HEK293 (cell line): ENCODE measurements around the gene ATOH8.

Experiments
- CTCF ChIA-PET: fragments of 350-600 bp; formaldehyde crosslinking; extraction: SDS; loops from one replicate; lab custom pipeline; 2021; ENCODE audit warnings: antibody characterized with exemption; lab: Yijun Ruan, JAX
- POLR2A ChIA-PET: fragments of 300-600 bp; formaldehyde crosslinking; extraction: SDS; loops from one replicate; lab custom pipeline; 2020; ENCODE audit warnings: antibody characterized with exemption, inconsistent platforms; lab: Yijun Ruan, JAX
- H3K27ac ChIP-seq: fragments of 200-500 bp; sonication (Bioruptor generic); 2 replicates; pipeline ENCODE4 v1.5.1; 2014; ENCODE audit warnings: low read depth, low read length, control low read depth, inconsistent platforms; ENCODE audit errors: extremely low read depth
- H3K36me3 ChIP-seq, 2 experiments: fragments of 200-500 bp in 1 of 2; sonication (Bioruptor generic) in 1 of 2; 1 replicate in 1 of 2; 2 replicates in 1 of 2; pipeline ENCODE4 v1.5.1; 2014 to 2017; ENCODE audit warnings: inconsistent platforms in 2 of 2, low read length in 2 of 2; ENCODE audit not compliant: control insufficient read depth in 2 of 2, insufficient read depth in 1 of 2
- H3K4me1 ChIP-seq: fragments of 200-500 bp; sonication (Bioruptor generic); 2 replicates; pipeline ENCODE4 v1.5.1; 2014; ENCODE audit warnings: mild to moderate bottlenecking, low read length, inconsistent platforms; ENCODE audit not compliant: control insufficient read depth, insufficient read depth
- H3K4me3 ChIP-seq: 2 replicates; pipeline ENCODE4 v1.5.1; 2011; ENCODE audit warnings: low read depth, mild to moderate bottlenecking, control low read depth, low read length, moderate library complexity
- H3K9me3 ChIP-seq: fragments of 200-500 bp; sonication (Bioruptor generic); 2 replicates; pipeline ENCODE4 v1.5.1; 2014; ENCODE audit warnings: low read depth, low read length, inconsistent platforms; ENCODE audit not compliant: control insufficient read depth, insufficient read depth
- BCL6B ChIP-seq: fragments of 450-650 bp; formaldehyde crosslinking; IDR thresholded peaks from 2 replicates; pipeline ENCODE4 v1.5.1; 2017; ENCODE audit warnings: missing biosample characterization, missing genetic modification characterization
- GLIS1 ChIP-seq: fragments of 450-650 bp; formaldehyde crosslinking; IDR thresholded peaks from 2 replicates; pipeline ENCODE4 v1.5.1; 2016; ENCODE audit warnings: missing biosample characterization, missing genetic modification characterization
- MEIS1 ChIP-seq: sonication (generic); formaldehyde crosslinking; IDR thresholded peaks from 2 replicates; pipeline ENCODE4 v1.8.1; 2022; ENCODE audit warnings: missing genetic modification reagents, mild to moderate bottlenecking, borderline replicate concordance
- PBX3 ChIP-seq: sonication (generic); formaldehyde crosslinking; IDR thresholded peaks from 2 replicates; pipeline ENCODE4 v1.8.1; 2022; ENCODE audit warnings: mild to moderate bottlenecking, moderate library complexity, missing genetic modification reagents
- PRDM10 ChIP-seq: fragments of 450-650 bp; formaldehyde crosslinking; IDR thresholded peaks from 2 replicates; pipeline ENCODE4 v1.5.1; 2016; ENCODE audit warnings: missing biosample characterization, missing genetic modification characterization
- RBAK ChIP-seq: fragments of 450-650 bp; formaldehyde crosslinking; IDR thresholded peaks from 2 replicates; pipeline ENCODE4 v1.5.1; 2016; ENCODE audit warnings: missing biosample characterization, missing genetic modification characterization
- SALL2 ChIP-seq: fragments of 450-650 bp; formaldehyde crosslinking; IDR thresholded peaks from 2 replicates; pipeline ENCODE4 v1.5.0; 2017; ENCODE audit warnings: missing biosample characterization, mild to moderate bottlenecking, missing genetic modification characterization, borderline replicate concordance
- SCRT1 ChIP-seq: fragments of 450-650 bp; formaldehyde crosslinking; IDR thresholded peaks from 2 replicates; pipeline ENCODE4 v1.5.1; 2016; ENCODE audit warnings: missing biosample characterization, missing genetic modification characterization, borderline replicate concordance
- SP3 ChIP-seq: fragments of 450-650 bp; formaldehyde crosslinking; IDR thresholded peaks from 2 replicates; pipeline ENCODE4 v1.5.1; 2016; ENCODE audit warnings: missing biosample characterization, missing genetic modification characterization
- ZBTB1 ChIP-seq: fragments of 450-650 bp; formaldehyde crosslinking; IDR thresholded peaks from 2 replicates; pipeline ENCODE4 v1.5.1; 2016; ENCODE audit warnings: missing biosample characterization, missing genetic modification characterization
- ZBTB7A ChIP-seq: fragments of 450-650 bp; formaldehyde crosslinking; IDR thresholded peaks from 2 replicates; pipeline ENCODE4 v1.5.1; 2016; ENCODE audit warnings: low read depth, missing biosample characterization, missing genetic modification characterization
- ZFP3 ChIP-seq: fragments of 450-650 bp; formaldehyde crosslinking; IDR thresholded peaks from 2 replicates; pipeline ENCODE4 v1.5.1; 2016; ENCODE audit warnings: low read depth, missing biosample characterization, missing genetic modification characterization
- ZNF146 ChIP-seq: fragments of 450-650 bp; formaldehyde crosslinking; IDR thresholded peaks from 2 replicates; pipeline ENCODE4 v1.5.1; 2016; ENCODE audit warnings: missing biosample characterization, missing genetic modification characterization
- ZNF248 ChIP-seq: fragments of 450-650 bp; formaldehyde crosslinking; IDR thresholded peaks from 2 replicates; pipeline ENCODE4 v1.5.1; 2017; ENCODE audit warnings: missing biosample characterization, missing genetic modification characterization
- ZNF26 ChIP-seq: fragments of 450-650 bp; formaldehyde crosslinking; IDR thresholded peaks from 2 replicates; pipeline ENCODE4 v1.5.1; 2016; ENCODE audit warnings: missing biosample characterization, missing genetic modification characterization
- ZNF362 ChIP-seq: fragments of 450-650 bp; formaldehyde crosslinking; IDR thresholded peaks from 2 replicates; pipeline ENCODE4 v1.5.1; 2016; ENCODE audit warnings: missing biosample characterization, missing genetic modification characterization
- ZNF433 ChIP-seq: fragments of 450-650 bp; formaldehyde crosslinking; IDR thresholded peaks from 2 replicates; pipeline ENCODE4 v1.5.1; 2016; ENCODE audit warnings: missing biosample characterization, missing genetic modification characterization, low read depth
- ZNF521 ChIP-seq: fragments of 450-650 bp; formaldehyde crosslinking; IDR thresholded peaks from 2 replicates; pipeline ENCODE4 v1.5.1; 2017; ENCODE audit warnings: missing biosample characterization, mild to moderate bottlenecking, missing genetic modification characterization
- ZNF549 ChIP-seq: fragments of 450-650 bp; IDR thresholded peaks from 2 replicates; pipeline ENCODE4 v1.5.1; 2018; ENCODE audit warnings: missing biosample characterization, missing genetic modification characterization, mild to moderate bottlenecking, inconsistent platforms, moderate library complexity
- ZNF704 ChIP-seq: fragments of 450-650 bp; formaldehyde crosslinking; IDR thresholded peaks from 2 replicates; pipeline ENCODE4 v1.5.1; 2016; ENCODE audit warnings: missing biosample characterization, missing genetic modification characterization
- ZNF768 ChIP-seq: fragments of 450-650 bp; formaldehyde crosslinking; IDR thresholded peaks from 2 replicates; pipeline ENCODE4 v1.5.1; 2018; ENCODE audit warnings: missing biosample characterization, mild to moderate bottlenecking, missing genetic modification characterization
- ZSCAN23 ChIP-seq: fragments of 450-650 bp; formaldehyde crosslinking; IDR thresholded peaks from 2 replicates; pipeline ENCODE4 v1.5.1; 2016; ENCODE audit warnings: missing biosample characterization, missing genetic modification characterization

ATOH8 gene

GRCh38 chr2:85727798-85728197 is 26.0 kb upstream of the ATOH8 start:
- peaks cover 2% of the 10 kb centered on the region for H3K4me1 ChIP-seq
- ChIA-PET POLR2A (no interaction called here), CTCF (interaction anchor here (0.9 to 3.2 kb wide), 3 partner anchors 12 to 86 kb away, joined by 3 to 21 read pairs (median 4); no protein-coding TSS in a partner anchor)
- no peaks in the 10 kb centered on the region for H3K36me3 ChIP-seq
- no peak overlapping the region for H3K27ac ChIP-seq
- H3K9me3 ChIP-seq, result no peaks in the 10 kb centered on the region
- no peak for TF ChIP-seq ZNF433 (tag by site-specific recombination)
- TF ChIP-seq PBX3 (CRISPR knock-in tag), result no peak
- no peak for TF ChIP-seq ZNF549 (tag by site-specific recombination)
- no peak for TF ChIP-seq SCRT1 (tag by site-specific recombination)
- TF ChIP-seq GLIS1 (tag by site-specific recombination), result no peak
- TF ChIP-seq ZNF768 (tag by site-specific recombination), result no peak
- TF ChIP-seq ZNF521 (tag by site-specific recombination), result no peak
- no peak for TF ChIP-seq ZBTB7A (tag by site-specific recombination)
- TF ChIP-seq ZBTB1 (tag by site-specific recombination), result no peak
- no peak for TF ChIP-seq BCL6B (tag by site-specific recombination)
- TF ChIP-seq RBAK, result no peak
- no peak for TF ChIP-seq ZSCAN23 (tag by site-specific recombination)
- no peak overlapping the region for H3K4me3 ChIP-seq

GRCh38 chr2:85728342-85728741 is 25.4 kb upstream of the ATOH8 start:
- no peaks in the 10 kb centered on the region for H3K9me3 ChIP-seq
- ChIA-PET POLR2A (interaction anchor here (1.1 kb wide), 1 partner anchor 86 kb away, joined by 3 read pairs; no protein-coding TSS in a partner anchor), CTCF (interaction anchor here (0.6 to 2.5 kb wide), 51 partner anchors 9 to 497 kb away, joined by 3 to 141 read pairs (median 5); partner anchors contain the start of gene ATOH8)

More at GRCh38 chr2:85728342-85728741, 25.4 kb upstream of the ATOH8 start:
- no peaks in the 10 kb centered on the region for H3K36me3 ChIP-seq
- no peak overlapping the region for H3K4me3 ChIP-seq
- H3K27ac ChIP-seq, result no peak overlapping the region
- no peak for TF ChIP-seq PRDM10 (tag by site-specific recombination)
- TF ChIP-seq SCRT1 (tag by site-specific recombination), result no peak
- no peak for TF ChIP-seq ZNF248 (tag by site-specific recombination)
- no peak for TF ChIP-seq ZNF26 (tag by site-specific recombination)
- no peak for TF ChIP-seq SALL2 (tag by site-specific recombination)
- no peak for TF ChIP-seq ZFP3 (tag by site-specific recombination)
- no peak for TF ChIP-seq ZNF704
- TF ChIP-seq MEIS1 (CRISPR knock-in tag), result no peak
- no peak for TF ChIP-seq SP3 (tag by site-specific recombination)
- no peak for TF ChIP-seq ZNF362 (tag by site-specific recombination)
- TF ChIP-seq ZNF549 (tag by site-specific recombination), result no peak
- no peak for TF ChIP-seq BCL6B (tag by site-specific recombination)
- TF ChIP-seq ZNF146, result no peak
- peaks cover 2% of the 10 kb centered on the region for H3K4me1 ChIP-seq
